Breast epithelium (tissue), 4 donors: Measurements from ENCODE around the gene KPNB1. TPM values are rescaled to one million over a fixed set of nuclear protein-coding genes. Genes with fewer than 3 reads are reported as not detected.

Source experiments
- DNase-seq, 2 donors: peaks; one replicate each; pipeline ENCODE4 v3.0.0-alpha.2; 2019; ENCODE audit warnings: low spot score in 2 of 2
- H3K27ac ChIP-seq, 2 donors: fragments of 200-600 bp; sonication (generic) in 1 of 2; one replicate each; pipeline ENCODE4 v1.5.1; 2016 to 2019; ENCODE audit warnings: mild to moderate bottlenecking in 1 of 2
- H3K27me3 ChIP-seq, 2 donors: fragments of 200-600 bp; sonication (generic) in 1 of 2; one replicate each; pipeline versions ENCODE4 v1.5.1 to v1.6.0; 2017 to 2019; ENCODE audit warnings: control low read depth in 1 of 2, mild to moderate bottlenecking in 1 of 2
- H3K36me3 ChIP-seq: fragments of 200-600 bp; one replicate; pipeline ENCODE4 v1.5.1; 2019
- H3K4me1 ChIP-seq, 2 donors: fragments of 200-600 bp; sonication (generic); one replicate each; pipeline ENCODE4 v1.5.1; 2016 to 2019; ENCODE audit warnings: control low read depth in 1 of 2
- H3K4me3 ChIP-seq, 3 donors: fragments of 200-600 bp; sonication (generic); 1 replicate in 2 of 3; 2 replicates in 1 of 3; pipeline ENCODE4 v1.5.1; 2016 to 2019; ENCODE audit warnings: mild to moderate bottlenecking in 3 of 3, moderate library complexity in 2 of 3
- H3K9me3 ChIP-seq, 2 donors: fragments of 200-600 bp; sonication (generic) in 1 of 2; one replicate each; pipeline ENCODE4 v1.5.1; 2016 to 2019; ENCODE audit warnings: control low read depth in 1 of 2
- POLR2A ChIP-seq: fragments of 450-650 bp; IDR thresholded peaks from one replicate; pipeline ENCODE4 v1.6.1; 2016; ENCODE audit warnings: antibody characterized with exemption, mild to moderate bottlenecking, moderate library complexity
- POLR2AphosphoS5 ChIP-seq, 3 donors: sonication (generic); formaldehyde crosslinking; IDR thresholded peaks; one replicate each; pipeline ENCODE4 v1.6.1; 2017; ENCODE audit warnings: antibody characterized with exemption in 3 of 3
- intact Hi-C: fragments of 100-400 bp; cut with DNase I; formaldehyde crosslinking; loops from one replicate; pipeline ENCODE4 v1.15.1; 2023; ENCODE audit warnings: low total_unique reads
- total RNA-seq, 3 donors: library from RNA; depleted of rRNA; stranded (reverse); fragments of >200 nt; gene quantifications; one replicate each; pipeline ENCODE4 v1.1.0, GENCODE V29; 2016
- TF ChIP-seq, protein P1 (sequence below), 3 donors: fragments of 450-650 bp; IDR thresholded peaks; one replicate each; pipeline ENCODE4 v1.5.1; 2016 to 2017; ENCODE audit warnings: antibody characterized with exemption in 3 of 3, mild to moderate bottlenecking in 3 of 3, moderate library complexity in 3 of 3

Gene KPNB1
- total RNA-seq, 3 donors from 2014 or later, result 148 to 238 (median 189) TPM

DNA sequence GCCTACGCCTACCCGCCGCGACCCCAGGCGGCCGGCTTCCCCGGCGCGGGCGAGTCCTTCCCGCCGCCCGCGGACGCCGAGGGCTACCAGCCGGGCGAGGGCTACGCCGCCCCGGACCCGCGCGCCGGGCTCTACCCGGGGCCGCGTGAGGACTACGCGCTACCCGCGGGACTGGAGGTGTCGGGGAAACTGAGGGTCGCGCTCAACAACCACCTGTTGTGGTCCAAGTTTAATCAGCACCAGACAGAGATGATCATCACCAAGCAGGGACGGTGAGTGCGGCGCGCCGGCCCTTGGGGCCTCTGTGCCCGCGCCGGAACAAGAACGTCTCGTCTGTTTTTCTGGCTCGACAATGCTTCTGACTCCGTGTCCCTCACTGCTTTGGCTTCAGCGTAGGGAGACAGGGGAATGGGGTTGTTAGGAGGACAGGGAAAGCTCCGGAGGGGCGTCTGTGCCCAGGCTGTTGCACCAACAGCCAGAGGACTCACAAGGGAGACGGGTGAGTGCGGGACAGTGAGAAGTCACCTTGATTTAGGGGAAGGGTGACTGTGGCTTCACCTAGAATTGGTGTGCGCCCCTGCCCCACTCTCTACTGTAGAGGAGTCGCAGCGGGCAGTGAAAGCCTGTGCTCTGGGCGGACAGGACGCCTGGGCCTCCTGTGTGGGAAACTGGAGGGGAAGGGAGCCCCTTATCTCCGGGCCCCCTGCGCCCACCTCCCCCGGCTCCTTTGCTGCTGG is 84.1 kb downstream of the KPNB1 start:
- peak in 1 of 2 donors; percentile 24 for DNase-seq
- Histone ChIP-seq H3K4me3 (peak overlapping the region; percentile 24 to 69 (median 47)), H3K27ac (no peak overlapping the region), H3K36me3 (no peaks in the 10 kb centered on the region), H3K27me3 (peaks cover 5 to 49% of the 10 kb centered on the region in 2 donors), H3K9me3 (no peaks in the 10 kb centered on the region), H3K4me1 (peaks cover 0 to 7% of the 10 kb centered on the region in 2 donors)
- intact Hi-C loops, result no loop called here
- no peak for TF ChIP-seq POLR2AphosphoS5 (IDR thresholded peaks at IDR 0.05)
- TF ChIP-seq, protein P1, sequence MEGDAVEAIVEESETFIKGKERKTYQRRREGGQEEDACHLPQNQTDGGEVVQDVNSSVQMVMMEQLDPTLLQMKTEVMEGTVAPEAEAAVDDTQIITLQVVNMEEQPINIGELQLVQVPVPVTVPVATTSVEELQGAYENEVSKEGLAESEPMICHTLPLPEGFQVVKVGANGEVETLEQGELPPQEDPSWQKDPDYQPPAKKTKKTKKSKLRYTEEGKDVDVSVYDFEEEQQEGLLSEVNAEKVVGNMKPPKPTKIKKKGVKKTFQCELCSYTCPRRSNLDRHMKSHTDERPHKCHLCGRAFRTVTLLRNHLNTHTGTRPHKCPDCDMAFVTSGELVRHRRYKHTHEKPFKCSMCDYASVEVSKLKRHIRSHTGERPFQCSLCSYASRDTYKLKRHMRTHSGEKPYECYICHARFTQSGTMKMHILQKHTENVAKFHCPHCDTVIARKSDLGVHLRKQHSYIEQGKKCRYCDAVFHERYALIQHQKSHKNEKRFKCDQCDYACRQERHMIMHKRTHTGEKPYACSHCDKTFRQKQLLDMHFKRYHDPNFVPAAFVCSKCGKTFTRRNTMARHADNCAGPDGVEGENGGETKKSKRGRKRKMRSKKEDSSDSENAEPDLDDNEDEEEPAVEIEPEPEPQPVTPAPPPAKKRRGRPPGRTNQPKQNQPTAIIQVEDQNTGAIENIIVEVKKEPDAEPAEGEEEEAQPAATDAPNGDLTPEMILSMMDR (IDR thresholded peaks at IDR 0.05), result no peak

DNA sequence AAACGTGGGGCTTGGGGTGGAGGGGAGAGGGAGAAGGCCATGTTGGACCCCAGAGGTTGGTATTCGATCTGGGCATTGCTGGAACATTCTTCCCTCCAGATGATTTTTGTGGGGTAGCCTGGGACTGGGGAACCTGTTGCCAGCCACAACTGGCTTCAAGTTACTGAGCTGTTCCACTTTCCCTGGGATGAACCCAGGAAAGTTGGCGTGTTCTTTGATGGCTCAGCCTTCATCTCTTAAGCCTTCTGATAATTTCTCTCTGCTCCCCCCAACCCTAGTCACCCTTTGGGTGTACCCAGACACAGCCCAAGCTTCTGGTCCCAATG is 85.4 kb downstream of the KPNB1 start:
- H3K27ac ChIP-seq, result no peak overlapping the region
- no peaks in the 10 kb centered on the region for H3K9me3 ChIP-seq
- no peak for DNase-seq
- H3K4me3 ChIP-seq, result peak overlapping the region in 1 of 3 donors; percentile 11
- H3K4me1 ChIP-seq, result peaks cover 0 to 7% of the 10 kb centered on the region in 2 donors
- intact Hi-C loops, result loop anchor here (5.0 kb wide), 1 partner anchor 1783 kb away; no protein-coding TSS in a partner anchor
- H3K36me3 ChIP-seq, result no peaks in the 10 kb centered on the region
- no peak for TF ChIP-seq POLR2AphosphoS5 (IDR thresholded peaks at IDR 0.05)
- TF ChIP-seq, protein P1 (IDR thresholded peaks at IDR 0.05), result no peak
- TF ChIP-seq POLR2A, result no peak
- H3K27me3 ChIP-seq, result peaks cover 5 to 45% of the 10 kb centered on the region in 2 donors

Other genes with a start within 250 kb of the KPNB1 start
- 100 to 1,000 TPM; 106 to 130 (median 117) TPM for gene NPEPPS, start 118.8 kb upstream of the KPNB1 start, total RNA-seq
- gene TBKBP1, start 44.2 kb downstream of the KPNB1 start, total RNA-seq, result 10 to 100 TPM in 1 of 3 donors, 1 to 10 TPM in 2; 4.5 to 11.5 (median 8.3) TPM
- gene TBX21, start 83.3 kb downstream of the KPNB1 start, total RNA-seq, result 1 to 10 TPM in 2 of 3 donors, under 1 TPM in 1; 0.33 to 1.8 (median 1.0) TPM
- gene OSBPL7, start 171.9 kb downstream of the KPNB1 start, total RNA-seq, result 10 to 100 TPM in 1 of 3 donors, 1 to 10 TPM in 2; 3.0 to 10.2 (median 8.9) TPM
- gene MRPL10, start 181.6 kb downstream of the KPNB1 start, total RNA-seq, result 10 to 100 TPM; 35.0 to 43.5 (median 36.7) TPM
- gene LRRC46, start 181.8 kb downstream of the KPNB1 start, total RNA-seq, result under 1 TPM; 0.16 to 0.59 (median 0.33) TPM
- gene SCRN2, start 191.4 kb downstream of the KPNB1 start, total RNA-seq, result 100 to 1,000 TPM in 1 of 3 donors, 10 to 100 TPM in 2; 49.2 to 108 (median 54.9) TPM
- gene SP6, start 201.2 kb downstream of the KPNB1 start, total RNA-seq, result 1 to 10 TPM in 2 of 3 donors, under 1 TPM in 1; 0.48 to 5.3 (median 3.6) TPM
- 1 to 10 TPM; 4.6 to 9.8 (median 5.6) TPM for gene SP2, start 246.3 kb downstream of the KPNB1 start, total RNA-seq